ENCODE results near the gene TAS2R41. TPM values are rescaled to one million over a fixed set of nuclear protein-coding genes. Genes with fewer than 3 reads are reported as not detected.

The TAS2R41 gene
- total RNA-seq, 4 donors from 2014 or later: not detected

DNA sequence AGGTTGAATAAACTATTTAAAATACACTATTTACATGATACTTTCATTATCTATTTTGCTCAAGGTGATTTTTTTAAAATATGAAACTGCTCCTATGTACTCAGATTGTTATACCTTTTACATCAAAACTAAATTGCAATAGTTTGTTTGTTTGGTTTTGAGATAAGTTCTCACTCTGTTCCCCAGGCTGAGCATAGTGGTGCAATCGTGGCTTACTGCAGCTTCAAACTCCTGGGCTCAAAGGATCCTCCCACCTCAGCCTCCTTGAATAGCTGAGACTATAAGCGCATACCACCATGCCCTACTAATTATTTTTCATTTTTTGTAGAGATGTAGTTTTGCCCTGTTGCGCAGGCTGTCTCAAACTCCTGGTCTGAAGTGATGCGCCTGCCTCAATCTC, 21.7 kb upstream of the TAS2R41 start:
- no peaks in the 10 kb centered on the region for H3K9me3 ChIP-seq
- peaks cover 37% of the 10 kb centered on the region for H3K4me1 ChIP-seq
- DNase-seq (ENCODE audit: low spot score in 2 of 2): no peak
- 85% methylated on average over 4 of the region's 4 CpGs for WGBS
- no peaks in the 10 kb centered on the region for H3K27me3 ChIP-seq
- H3K27ac ChIP-seq: no peak overlapping the region
- no peak overlapping the region for H3K4me3 ChIP-seq
- H3K36me3 ChIP-seq: no peaks in the 10 kb centered on the region
- no peak for TF ChIP-seq POLR2AphosphoS5 (IDR thresholded peaks at IDR 0.05)
- no peak for TF ChIP-seq EP300 (IDR thresholded peaks at IDR 0.05)
- no peak for TF ChIP-seq POLR2A (IDR thresholded peaks at IDR 0.05)
- TF ChIP-seq, protein P1, sequence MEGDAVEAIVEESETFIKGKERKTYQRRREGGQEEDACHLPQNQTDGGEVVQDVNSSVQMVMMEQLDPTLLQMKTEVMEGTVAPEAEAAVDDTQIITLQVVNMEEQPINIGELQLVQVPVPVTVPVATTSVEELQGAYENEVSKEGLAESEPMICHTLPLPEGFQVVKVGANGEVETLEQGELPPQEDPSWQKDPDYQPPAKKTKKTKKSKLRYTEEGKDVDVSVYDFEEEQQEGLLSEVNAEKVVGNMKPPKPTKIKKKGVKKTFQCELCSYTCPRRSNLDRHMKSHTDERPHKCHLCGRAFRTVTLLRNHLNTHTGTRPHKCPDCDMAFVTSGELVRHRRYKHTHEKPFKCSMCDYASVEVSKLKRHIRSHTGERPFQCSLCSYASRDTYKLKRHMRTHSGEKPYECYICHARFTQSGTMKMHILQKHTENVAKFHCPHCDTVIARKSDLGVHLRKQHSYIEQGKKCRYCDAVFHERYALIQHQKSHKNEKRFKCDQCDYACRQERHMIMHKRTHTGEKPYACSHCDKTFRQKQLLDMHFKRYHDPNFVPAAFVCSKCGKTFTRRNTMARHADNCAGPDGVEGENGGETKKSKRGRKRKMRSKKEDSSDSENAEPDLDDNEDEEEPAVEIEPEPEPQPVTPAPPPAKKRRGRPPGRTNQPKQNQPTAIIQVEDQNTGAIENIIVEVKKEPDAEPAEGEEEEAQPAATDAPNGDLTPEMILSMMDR (IDR thresholded peaks at IDR 0.05): no peak

DNA sequence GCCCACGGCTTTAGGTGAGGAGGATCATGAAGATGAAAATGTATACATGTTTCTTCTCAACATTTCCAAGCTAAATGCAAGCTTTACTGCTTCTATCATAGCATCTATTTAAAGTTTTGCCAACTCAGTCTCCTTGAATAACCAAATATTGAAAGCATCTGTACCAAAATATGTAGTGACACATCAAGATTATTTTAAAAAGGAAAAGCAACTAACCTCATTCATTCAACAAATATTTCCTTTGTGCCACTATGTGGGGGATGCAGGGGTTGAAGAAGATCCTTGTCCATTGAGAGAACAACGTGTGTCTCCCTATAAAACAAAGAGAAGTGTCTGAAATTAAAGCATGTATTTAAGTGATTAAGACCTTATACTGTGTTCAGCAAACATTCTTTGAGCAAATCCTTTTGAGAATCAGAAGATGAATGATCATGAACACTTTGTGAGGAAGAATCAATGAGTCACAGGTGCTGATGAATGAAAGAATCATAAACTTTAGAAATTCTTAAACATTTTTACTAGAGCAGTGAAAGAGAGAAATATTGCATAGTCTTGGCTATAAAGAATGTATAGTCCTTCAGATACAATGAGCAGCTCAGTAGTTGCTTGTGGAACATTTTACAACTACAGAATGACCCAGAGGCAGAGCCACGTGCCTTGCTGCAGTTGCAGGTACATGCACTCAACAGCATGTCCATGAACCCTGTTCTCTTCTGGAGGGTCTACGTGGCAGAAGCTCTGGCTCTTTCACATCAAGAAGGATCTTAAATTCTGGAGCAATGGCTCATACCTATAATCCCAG, 20.5 kb upstream of the TAS2R41 start:
- Histone ChIP-seq H3K4me3 (no peak overlapping the region), H3K36me3 (no peaks in the 10 kb centered on the region), H3K9me3 (no peaks in the 10 kb centered on the region), H3K27ac (peak overlapping the region; percentile 62), H3K4me1 (peaks cover 37% of the 10 kb centered on the region), H3K27me3 (no peaks in the 10 kb centered on the region)
- TF ChIP-seq, protein P1 (IDR thresholded peaks at IDR 0.05): no peak
- TF ChIP-seq POLR2AphosphoS5 (IDR thresholded peaks at IDR 0.05): no peak
- no peak for TF ChIP-seq POLR2A (IDR thresholded peaks at IDR 0.05)
- no peak for TF ChIP-seq EP300 (IDR thresholded peaks at IDR 0.05)
- DNase-seq (ENCODE audit: low spot score in 2 of 2): no peak
- 76% methylated on average over 4 of the region's 4 CpGs for WGBS

DNA sequence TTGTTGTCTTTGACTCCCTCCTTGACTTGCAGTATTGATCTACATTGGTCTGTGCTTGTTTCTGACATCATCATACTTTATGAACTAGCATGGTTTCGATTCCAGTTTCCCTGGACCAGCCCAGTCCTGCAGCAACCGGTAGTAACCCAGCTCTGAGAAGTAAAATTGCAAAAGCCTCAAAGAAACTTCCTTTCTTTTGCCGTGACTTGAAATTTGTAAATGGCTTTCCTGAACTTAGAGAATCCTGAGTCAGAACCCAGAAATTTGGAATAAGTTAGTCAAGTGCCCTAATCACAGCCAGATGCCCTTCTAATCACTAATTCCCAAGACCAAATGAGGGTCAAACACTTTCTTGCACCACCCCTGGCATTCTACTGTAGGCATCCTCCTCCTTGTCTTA, 19.4 kb upstream of the TAS2R41 start:
- 40% methylated on average over 3 of the region's 3 CpGs for WGBS
- H3K36me3 ChIP-seq: no peaks in the 10 kb centered on the region
- no peak for DNase-seq (ENCODE audit: low spot score in 2 of 2)
- no peaks in the 10 kb centered on the region for H3K9me3 ChIP-seq
- H3K27ac ChIP-seq: peak overlapping the region; percentile 63
- H3K27me3 ChIP-seq: no peaks in the 10 kb centered on the region
- H3K4me1 ChIP-seq: peaks cover 37% of the 10 kb centered on the region
- no peak overlapping the region for H3K4me3 ChIP-seq
- TF ChIP-seq, protein P1 (IDR thresholded peaks at IDR 0.05): no peak
- TF ChIP-seq EP300 (IDR thresholded peaks at IDR 0.05): no peak

DNA sequence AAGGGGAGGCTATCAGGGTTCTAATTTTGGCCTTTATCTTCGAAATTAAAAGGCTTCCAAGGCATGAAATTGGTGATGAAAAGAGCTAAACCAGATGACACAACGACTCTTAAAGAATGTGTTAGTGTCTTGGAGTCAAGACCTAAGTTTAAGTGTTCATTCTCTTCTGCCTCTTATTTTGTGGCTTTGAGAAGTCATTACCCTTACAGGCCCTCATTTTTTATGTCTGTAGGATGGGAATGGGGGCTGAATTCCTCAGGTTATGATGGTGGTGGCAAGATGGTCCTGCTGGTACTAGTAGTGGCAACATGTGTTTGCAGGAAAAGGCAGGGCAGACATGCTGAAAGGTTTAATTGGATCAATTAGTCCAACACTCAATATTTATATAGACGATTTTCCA, 19.0 kb upstream of the TAS2R41 start:
- 64% methylated on average over 3 of the region's 3 CpGs for WGBS
- Histone ChIP-seq H3K36me3 (no peaks in the 10 kb centered on the region), H3K27ac (peak overlapping the region; percentile 63)

DNA sequence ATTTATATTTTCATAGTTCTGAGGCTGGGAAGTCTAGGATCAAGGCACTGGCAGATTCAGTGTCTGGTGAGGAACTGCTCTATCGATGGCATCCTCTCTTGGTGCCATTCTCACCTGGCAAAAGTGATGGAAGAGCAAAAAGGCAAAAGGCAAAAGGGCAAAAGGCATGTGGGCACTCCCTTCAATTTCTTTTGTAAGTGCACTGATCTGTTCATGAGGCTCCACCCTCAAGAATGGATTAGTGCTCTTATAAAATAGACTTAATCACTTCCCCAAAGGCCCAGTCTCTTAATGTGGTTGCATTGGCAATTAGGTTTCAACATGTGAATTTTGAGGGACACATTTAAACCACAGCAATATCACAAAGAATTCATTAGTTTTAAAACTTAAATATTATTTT, 18.3 kb upstream of the TAS2R41 start:
- WGBS: 95% methylated on average over 1 of the region's 1 CpG
- Histone ChIP-seq H3K4me1 (peaks cover 40% of the 10 kb centered on the region), H3K27me3 (no peaks in the 10 kb centered on the region), H3K4me3 (no peak overlapping the region), H3K27ac (no peak overlapping the region), H3K36me3 (no peaks in the 10 kb centered on the region), H3K9me3 (no peaks in the 10 kb centered on the region)
- no peak for DNase-seq (ENCODE audit: low spot score in 2 of 2)
- no peak for TF ChIP-seq POLR2A (IDR thresholded peaks at IDR 0.05)
- TF ChIP-seq, protein P1 (IDR thresholded peaks at IDR 0.05): no peak
- TF ChIP-seq EP300 (IDR thresholded peaks at IDR 0.05): no peak
- no peak for TF ChIP-seq POLR2AphosphoS5 (IDR thresholded peaks at IDR 0.05)

More for the DNA sequence above, 19.0 kb upstream of the TAS2R41 start:
- no peak for DNase-seq (ENCODE audit: low spot score in 2 of 2)
- Histone ChIP-seq H3K9me3 (no peaks in the 10 kb centered on the region), H3K27me3 (no peaks in the 10 kb centered on the region), H3K4me3 (no peak overlapping the region), H3K4me1 (peaks cover 41% of the 10 kb centered on the region)
- TF ChIP-seq POLR2AphosphoS5 (IDR thresholded peaks at IDR 0.05): no peak
- TF ChIP-seq EP300 (IDR thresholded peaks at IDR 0.05): no peak
- no peak for TF ChIP-seq POLR2A (IDR thresholded peaks at IDR 0.05)
- TF ChIP-seq, protein P1 (IDR thresholded peaks at IDR 0.05): no peak
